ENCODE measurements around the gene KIZ.

The KIZ gene

GRCh38 chr20:21105429-21106170, 20.3 kb upstream of the KIZ start:
- no peak for DNase-seq (ENCODE audit: low read depth in 2 of 2)

- DNase-seq (ENCODE audit: low read depth in 2 of 2) = no peak
Measured at GRCh38 chr20:21106171-21107017, 19.5 kb upstream of the KIZ start, which contains the start of gene LINC00237. Gene LINC00237 (minus strand): TSS chr20:21106358.

GRCh38 chr20:21109144-21109543, 16.7 kb upstream of the KIZ start:
- DNase-seq (ENCODE audit: low read depth in 2 of 2) = no peak

- no peak for DNase-seq (ENCODE audit: low read depth in 2 of 2)
Measured at GRCh38 chr20:21110811-21111210, 15.1 kb upstream of the KIZ start.

GRCh38 chr20:21111416-21111815, 14.5 kb upstream of the KIZ start:
- DNase-seq (ENCODE audit: low read depth in 2 of 2) = no peak

GRCh38 chr20:21113697-21114096, 12.2 kb upstream of the KIZ start:
- DNase-seq (ENCODE audit: low read depth in 2 of 2) = no peak

GRCh38 chr20:21114584-21114983, 11.3 kb upstream of the KIZ start:
- DNase-seq (ENCODE audit: low read depth in 2 of 2) = no peak

GRCh38 chr20:21117521-21117920, 8.4 kb upstream of the KIZ start:
- DNase-seq (ENCODE audit: low read depth in 2 of 2) = no peak

GRCh38 chr20:21118138-21118537, 7.7 kb upstream of the KIZ start:
- DNase-seq (ENCODE audit: low read depth in 2 of 2) = no peak

- no peak for DNase-seq (ENCODE audit: low read depth in 2 of 2)
Measured at GRCh38 chr20:21118782-21119181, 7.1 kb upstream of the KIZ start.

- no peak for DNase-seq (ENCODE audit: low read depth in 2 of 2)
Measured at GRCh38 chr20:21124190-21124589, 1.7 kb upstream of the KIZ start.

GRCh38 chr20:21125072-21125848, 622 bp upstream of the KIZ start:
- no peak for DNase-seq (ENCODE audit: low read depth in 2 of 2)

GRCh38 chr20:21126581-21126870, 644 bp downstream of the KIZ start:
- DNase-seq (ENCODE audit: low read depth in 2 of 2) = no peak

GRCh38 chr20:21127201-21127981, 1.5 kb downstream of the KIZ start:
- no peak for DNase-seq (ENCODE audit: low read depth in 2 of 2)

GRCh38 chr20:21129861-21130260, 4.0 kb downstream of the KIZ start:
- no peak for DNase-seq (ENCODE audit: low read depth in 2 of 2)

GRCh38 chr20:21133404-21133803, 7.5 kb downstream of the KIZ start:
- no peak for DNase-seq (ENCODE audit: low read depth in 2 of 2)

- DNase-seq (ENCODE audit: low read depth in 2 of 2) = no peak
Measured at GRCh38 chr20:21133917-21134622, 8.2 kb downstream of the KIZ start.

- DNase-seq (ENCODE audit: low read depth in 2 of 2) = no peak
Measured at GRCh38 chr20:21134883-21135493, 9.1 kb downstream of the KIZ start.

GRCh38 chr20:21136015-21136732, 10.3 kb downstream of the KIZ start:
- DNase-seq (ENCODE audit: low read depth in 2 of 2) = no peak

GRCh38 chr20:21137078-21137477, 11.2 kb downstream of the KIZ start:
- no peak for DNase-seq (ENCODE audit: low read depth in 2 of 2)

All from stimulated activated CD4-positive, alpha-beta T cell treated with anti-CD3 and anti-CD28 coated beads, Interleukin-12 subunit alpha, Interleukin-12 subunit beta, amount 100 ng/mL, for 24 hours (primary cell).